Measurements from ENCODE around the gene RSPH3. TPM values are rescaled to one million over a fixed set of nuclear protein-coding genes. Genes with fewer than 3 reads are reported as not detected.
"Not testable (repeated sequence)": the region's sequence is repeated elsewhere in the genome, so short reads cannot be mapped to it uniquely, and the experiment has no call there.

RSPH3 gene
- total RNA-seq, 2 experiments from 2014 or later = 0.59 to 1.1 TPM

- ChIA-PET POLR2A (no interaction called here), CTCF (interaction anchor here (1.2 kb wide), 1 partner anchor 107 kb away, joined by 3 read pairs; no protein-coding TSS in a partner anchor)
- ATAC-seq (ENCODE audit: poor library complexity) (no peak), DNase-seq (peak in 2 of 14 experiments; percentile 31 to 35)
- no peaks in the 10 kb centered on the region for H3K36me3 ChIP-seq (ENCODE audit: insufficient read depth, low read length)
- TF ChIP-seq CTCF (IDR thresholded peaks at IDR 0.05) = no peak
- Mint-ChIP-seq H3K4me3 (no peak overlapping the region), H3K27ac (no peak overlapping the region), H3K9me3 (no peaks in the 10 kb centered on the region), H3K4me1 (ENCODE audit: low read depth) (peaks cover 23% of the 10 kb centered on the region), H3K36me3 (ENCODE audit: low read depth) (peaks cover 12% of the 10 kb centered on the region), H3K27me3 (no peaks in the 10 kb centered on the region)
- no peaks in the 10 kb centered on the region for H3K27me3 ChIP-seq (ENCODE audit: control insufficient read depth in 1 of 2, insufficient read depth in 2 of 2, low read length in 2 of 2)
- H3K4me1 ChIP-seq (ENCODE audit: insufficient read depth, low read length) = peaks cover 9% of the 10 kb centered on the region
- no peak overlapping the region for H3K4me3 ChIP-seq (ENCODE audit: low read length)
- no peak overlapping the region for H3K27ac ChIP-seq (ENCODE audit: low read depth in 1 of 2, low read length in 2 of 2)
- H3K9me3 ChIP-seq (ENCODE audit: control insufficient read depth in 1 of 2, insufficient read depth in 1 of 2, low read length in 2 of 2) = no peaks in the 10 kb centered on the region
- intact Hi-C loops (cut with DNase I, micrococcal nuclease) = loop anchor here in 1 of 2 experiments (10.0 kb wide), 1 partner anchor 762 kb away; no protein-coding TSS in a partner anchor
These were observed 3.1 kb downstream of the RSPH3 start for GRCh38 chr6:158996856-158997255.

GRCh38 chr6:158993639-158994038 is 6.4 kb downstream of the RSPH3 start:
- DNase-seq (no peak), ATAC-seq (ENCODE audit: poor library complexity) (no peak)
- no peaks in the 10 kb centered on the region for H3K27me3 Mint-ChIP-seq
- H3K36me3 Mint-ChIP-seq (ENCODE audit: low read depth) = peaks cover 5% of the 10 kb centered on the region
- no peak for TF ChIP-seq CTCF (IDR thresholded peaks at IDR 0.05)
- intact Hi-C loops (cut with DNase I, micrococcal nuclease) = loop anchor here in 1 of 2 experiments (10.0 kb wide), 1 partner anchor 759 kb away; no protein-coding TSS in a partner anchor
- Histone ChIP-seq H3K4me1 (ENCODE audit: insufficient read depth, low read length) (peaks cover 5% of the 10 kb centered on the region), H3K36me3 (ENCODE audit: insufficient read depth, low read length) (no peaks in the 10 kb centered on the region), H3K27me3 (ENCODE audit: control insufficient read depth in 1 of 2, insufficient read depth in 2 of 2, low read length in 2 of 2) (no peaks in the 10 kb centered on the region), H3K4me3 (ENCODE audit: low read length) (no peak overlapping the region), H3K9me3 (ENCODE audit: control insufficient read depth in 1 of 2, insufficient read depth in 1 of 2, low read length in 2 of 2) (peaks cover 4 to 5% of the 10 kb centered on the region in 2 experiments), H3K27ac (ENCODE audit: low read depth in 1 of 2, low read length in 2 of 2) (no peak overlapping the region)
- peaks cover 4% of the 10 kb centered on the region for H3K4me1 Mint-ChIP-seq (ENCODE audit: low read depth)
- ChIA-PET CTCF (no interaction called here), POLR2A (no interaction called here)
- H3K27ac Mint-ChIP-seq = no peak overlapping the region
- H3K9me3 Mint-ChIP-seq = peaks cover 2% of the 10 kb centered on the region
- no peak overlapping the region for H3K4me3 Mint-ChIP-seq

GRCh38 chr6:158991017-158991723 is 8.8 kb downstream of the RSPH3 start:
- no peak overlapping the region for H3K4me3 Mint-ChIP-seq
- H3K27me3 Mint-ChIP-seq = no peaks in the 10 kb centered on the region
- ChIA-PET CTCF (interaction anchor here (0.7 kb wide), 1 partner anchor 9 kb away, joined by 4 read pairs; the partner anchor contains the start of gene RSPH3), POLR2A (no interaction called here)
- H3K9me3 ChIP-seq (ENCODE audit: control insufficient read depth in 1 of 2, insufficient read depth in 1 of 2, low read length in 2 of 2) = peaks cover 4 to 11% of the 10 kb centered on the region in 2 experiments
- H3K36me3 Mint-ChIP-seq (ENCODE audit: low read depth) = peaks cover 5% of the 10 kb centered on the region
- H3K9me3 Mint-ChIP-seq = peaks cover 6% of the 10 kb centered on the region
- no peak for ATAC-seq (ENCODE audit: poor library complexity)
- H3K4me3 ChIP-seq (ENCODE audit: low read length) = no peak overlapping the region
- peaks cover 4% of the 10 kb centered on the region for H3K4me1 Mint-ChIP-seq (ENCODE audit: low read depth)
- H3K27ac Mint-ChIP-seq = no peak overlapping the region
- peak in 2 of 14 experiments; percentile 5 to 18 for DNase-seq
- no peaks in the 10 kb centered on the region for H3K27me3 ChIP-seq (ENCODE audit: control insufficient read depth in 1 of 2, insufficient read depth in 2 of 2, low read length in 2 of 2)
- intact Hi-C loops (cut with DNase I, micrococcal nuclease) = loop anchor here in 1 of 2 experiments (10.0 kb wide), 1 partner anchor 756 kb away; no protein-coding TSS in a partner anchor
- peaks cover 5% of the 10 kb centered on the region for H3K4me1 ChIP-seq (ENCODE audit: insufficient read depth, low read length)
- no peak for TF ChIP-seq CTCF (IDR thresholded peaks at IDR 0.05)
- no peaks in the 10 kb centered on the region for H3K36me3 ChIP-seq (ENCODE audit: insufficient read depth, low read length)
- H3K27ac ChIP-seq (ENCODE audit: low read depth in 1 of 2, low read length in 2 of 2) = no peak overlapping the region

- H3K27me3 ChIP-seq (ENCODE audit: control insufficient read depth in 1 of 2, insufficient read depth in 2 of 2, low read length in 2 of 2); H3K27ac Mint-ChIP-seq; H3K4me1 Mint-ChIP-seq (ENCODE audit: low read depth); H3K9me3 Mint-ChIP-seq; H3K36me3 Mint-ChIP-seq (ENCODE audit: low read depth); H3K36me3 ChIP-seq (ENCODE audit: insufficient read depth, low read length); H3K27me3 Mint-ChIP-seq; H3K27ac ChIP-seq (ENCODE audit: low read depth in 1 of 2, low read length in 2 of 2); H3K4me3 ChIP-seq (ENCODE audit: low read length); POLR2A ChIA-PET; DNase-seq; H3K4me3 Mint-ChIP-seq; ATAC-seq (ENCODE audit: poor library complexity); H3K4me1 ChIP-seq (ENCODE audit: insufficient read depth, low read length): not testable (repeated sequence)
- peaks cover 4 to 11% of the 10 kb centered on the region in 2 experiments for H3K9me3 ChIP-seq (ENCODE audit: control insufficient read depth in 1 of 2, insufficient read depth in 1 of 2, low read length in 2 of 2)
- CTCF ChIA-PET = interaction anchor here (1.2 kb wide), 1 partner anchor 145 kb away, joined by 4 read pairs; no protein-coding TSS in a partner anchor
- intact Hi-C loops (cut with DNase I, micrococcal nuclease) = loop anchor here in 1 of 2 experiments (10.0 kb wide), 1 partner anchor 755 kb away; no protein-coding TSS in a partner anchor
These were observed 10.3 kb downstream of the RSPH3 start for GRCh38 chr6:158989711-158990110.
